Measurements from ENCODE around the gene LENG1. TPM values are rescaled to one million over a fixed set of nuclear protein-coding genes. Genes with fewer than 3 reads are reported as not detected.
"Not testable (repeated sequence)": the region's sequence is repeated elsewhere in the genome, so short reads cannot be mapped to it uniquely, and the experiment has no call there.

Gene LENG1
- polyA plus RNA-seq (ENCODE audit: insufficient read length in 3 of 3) = 10 to 100 TPM in 1 of 3 donors, 1 to 10 TPM in 2; 8.2 to 10.4 (median 8.5) TPM
- long read RNA-seq, donor 1, partial matches to known transcripts = 18 of 22 reads
- long read RNA-seq, donor 1, other reads (novel, unspliced or antisense) = 0 of 22 reads
- long read RNA-seq, donor 2, transcript LENG1-201 (4 exons, 1,542 nt) = major isoform, 15 of 15 reads
- long read RNA-seq, donor 2, partial matches to known transcripts = 0 of 15 reads
- long read RNA-seq, donor 2, other reads (novel, unspliced or antisense) = 0 of 15 reads
- long read RNA-seq, donor 3, transcript LENG1-201 (4 exons, 1,542 nt) = major isoform, 5 of 5 reads
- long read RNA-seq, donor 3, partial matches to known transcripts = 0 of 5 reads
- long read RNA-seq, donor 3, other reads (novel, unspliced or antisense) = 0 of 5 reads
- long read RNA-seq, donor 4, transcript LENG1-201 (4 exons, 1,542 nt) = major isoform, 10 of 10 reads
- long read RNA-seq, donor 4, partial matches to known transcripts = 0 of 10 reads
- long read RNA-seq, donor 4, other reads (novel, unspliced or antisense) = 0 of 10 reads
- long read RNA-seq, donor 5, partial matches to known transcripts = 0 of 2 reads
- long read RNA-seq, donor 5, other reads (novel, unspliced or antisense) = 0 of 2 reads
- long read RNA-seq, donor 6, partial matches to known transcripts = 0 of 4 reads
- long read RNA-seq, donor 6, other reads (novel, unspliced or antisense) = 0 of 4 reads
- long read RNA-seq, donor 7, transcript LENG1-201 (4 exons, 1,542 nt) = major isoform, 7 of 12 reads
- long read RNA-seq, donor 7, partial matches to known transcripts = 5 of 12 reads
- long read RNA-seq, donor 7, other reads (novel, unspliced or antisense) = 0 of 12 reads
- long read RNA-seq, donor 8, partial matches to known transcripts = 0 of 3 reads
- long read RNA-seq, donor 8, other reads (novel, unspliced or antisense) = 0 of 3 reads
- long read RNA-seq, donor 9, transcript LENG1-201 (4 exons, 1,542 nt) = major isoform, 11 of 17 reads
- long read RNA-seq, donor 9, partial matches to known transcripts = 6 of 17 reads
- long read RNA-seq, donor 9, other reads (novel, unspliced or antisense) = 0 of 17 reads
- long read RNA-seq, donor 10, transcript LENG1-201 (4 exons, 1,542 nt) = major isoform, 6 of 6 reads
- long read RNA-seq, donor 10, partial matches to known transcripts = 0 of 6 reads
- long read RNA-seq, donor 10, other reads (novel, unspliced or antisense) = 0 of 6 reads
- long read RNA-seq, donor 11, transcript LENG1-201 (4 exons, 1,542 nt) = major isoform, 7 of 7 reads
- long read RNA-seq, donor 11, partial matches to known transcripts = 0 of 7 reads
- long read RNA-seq, donor 11, other reads (novel, unspliced or antisense) = 0 of 7 reads
- long read RNA-seq, donor 12, transcript LENG1-201 (4 exons, 1,542 nt) = major isoform, 9 of 9 reads
- long read RNA-seq, donor 12, partial matches to known transcripts = 0 of 9 reads
- long read RNA-seq, donor 12, other reads (novel, unspliced or antisense) = 0 of 9 reads
- long read RNA-seq, donor 13, partial matches to known transcripts = 0 of 3 reads
- long read RNA-seq, donor 13, other reads (novel, unspliced or antisense) = 0 of 3 reads
- long read RNA-seq, donor 14, transcript LENG1-201 (4 exons, 1,542 nt) = major isoform, 7 of 19 reads
- long read RNA-seq, donor 14, partial matches to known transcripts = 12 of 19 reads
- long read RNA-seq, donor 14, other reads (novel, unspliced or antisense) = 0 of 19 reads
- long read RNA-seq, donor 15, transcript LENG1-201 (4 exons, 1,542 nt) = major isoform, 12 of 17 reads
- long read RNA-seq, donor 15, partial matches to known transcripts = 5 of 17 reads
- long read RNA-seq, donor 15, other reads (novel, unspliced or antisense) = 0 of 17 reads
- long read RNA-seq, donor 16, transcript LENG1-201 (4 exons, 1,542 nt) = major isoform, 5 of 5 reads
- long read RNA-seq, donor 16, partial matches to known transcripts = 0 of 5 reads
- long read RNA-seq, donor 16, other reads (novel, unspliced or antisense) = 0 of 5 reads

- peak; percentile 100 for DNase-seq
Measured at GRCh38 chr19:54159352-54160181, at the start of gene LENG1. LENG1 (minus strand) TSS chr19:54159721; CDS start chr19:54159695, 26 bp downstream.

GRCh38 chr19:54208784-54209057 lies 49.2 kb upstream of the LENG1 start:
- DNase-seq = no peak

GRCh38 chr19:54207983-54208783 lies 48.7 kb upstream of the LENG1 start:
- no peak for DNase-seq

- DNase-seq = no peak
Measured at GRCh38 chr19:54207676-54207982, 48.1 kb upstream of the LENG1 start.

GRCh38 chr19:54207193-54207592 lies 47.7 kb upstream of the LENG1 start:
- DNase-seq = not testable (repeated sequence)

- DNase-seq = no peak
Measured at GRCh38 chr19:54206831-54207177, 47.3 kb upstream of the LENG1 start.

GRCh38 chr19:54206030-54206830 lies 46.7 kb upstream of the LENG1 start:
- no peak for DNase-seq

GRCh38 chr19:54204767-54205468 lies 45.4 kb upstream of the LENG1 start:
- no peak for DNase-seq

GRCh38 chr19:54203151-54203611 lies 43.7 kb upstream of the LENG1 start:
- no peak for DNase-seq

- DNase-seq = no peak
Measured at GRCh38 chr19:54201980-54202379, 42.5 kb upstream of the LENG1 start.

- DNase-seq = no peak
Measured at GRCh38 chr19:54201172-54201701, 41.7 kb upstream of the LENG1 start.

GRCh38 chr19:54199401-54199800 lies 39.9 kb upstream of the LENG1 start:
- no peak for DNase-seq

GRCh38 chr19:54197121-54197520 lies 37.6 kb upstream of the LENG1 start:
- DNase-seq = no peak

- no peak for DNase-seq
Measured at GRCh38 chr19:54196536-54196935, 37.0 kb upstream of the LENG1 start.

- DNase-seq = not testable (repeated sequence)
Measured at GRCh38 chr19:54194463-54194862, 34.9 kb upstream of the LENG1 start.

- DNase-seq = no peak
Measured at GRCh38 chr19:54193011-54193410, 33.5 kb upstream of the LENG1 start.

GRCh38 chr19:54191811-54192453 lies 32.4 kb upstream of the LENG1 start:
- no peak for DNase-seq
